ENCODE results near the gene AGAP1.

Gene AGAP1

DNA sequence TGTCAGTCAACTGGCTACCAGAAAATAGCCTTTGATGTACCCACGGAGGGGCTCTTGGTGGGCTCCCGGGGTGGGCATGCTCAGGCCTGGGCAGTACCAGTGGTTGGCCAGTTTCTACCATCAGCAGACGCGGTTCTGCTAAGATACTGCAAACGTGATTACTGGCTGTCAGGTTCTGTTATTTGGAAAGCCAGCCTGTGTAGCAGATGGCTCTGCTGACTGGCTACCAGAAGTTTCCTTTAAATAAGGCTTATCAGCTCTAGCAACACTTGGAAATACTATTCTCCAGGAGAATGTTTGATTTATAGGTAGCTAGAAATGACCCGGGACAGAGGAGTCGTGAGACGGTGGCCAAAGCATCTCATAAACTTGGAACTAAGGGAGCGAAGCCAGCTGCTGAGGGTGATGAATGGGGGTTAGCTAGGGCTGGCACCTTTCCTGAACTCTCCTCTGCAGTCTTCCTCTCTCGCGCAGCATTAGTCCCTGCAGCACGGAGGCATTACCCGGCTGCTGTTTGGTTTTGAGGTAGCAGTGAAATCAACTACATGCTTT, 171.9 kb downstream of the AGAP1 start:
- DNase-seq (ENCODE audit: low read depth) = peak; percentile 54

DNA sequence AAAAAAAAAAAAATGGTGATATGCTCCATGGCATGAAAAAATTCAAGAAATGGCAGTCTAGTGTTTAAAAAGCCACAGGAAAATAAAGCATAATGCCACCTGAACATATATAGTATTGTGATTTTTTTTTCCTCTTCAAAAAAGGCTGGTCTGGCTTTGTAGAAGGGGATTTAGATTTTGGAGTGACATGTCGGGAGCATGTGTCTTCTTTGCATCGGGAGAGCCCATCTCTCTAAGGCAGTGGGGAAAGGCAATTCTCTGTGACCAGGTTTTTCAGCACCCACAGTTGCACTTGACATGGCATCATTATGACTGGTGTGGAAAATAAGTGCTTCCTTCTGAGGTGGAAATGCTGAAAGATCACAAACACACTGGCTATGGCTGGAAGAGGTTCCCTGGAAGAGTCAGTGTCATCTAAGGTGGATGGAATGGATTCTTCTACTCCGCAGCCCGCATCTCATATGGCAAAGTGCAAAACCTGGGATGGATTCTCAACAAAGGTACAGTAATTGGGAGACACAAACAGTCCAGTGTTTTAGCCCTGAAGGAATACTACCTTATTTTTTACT, 172.5 kb downstream of the AGAP1 start:
- peak; percentile 80 for DNase-seq (ENCODE audit: low read depth)

DNA sequence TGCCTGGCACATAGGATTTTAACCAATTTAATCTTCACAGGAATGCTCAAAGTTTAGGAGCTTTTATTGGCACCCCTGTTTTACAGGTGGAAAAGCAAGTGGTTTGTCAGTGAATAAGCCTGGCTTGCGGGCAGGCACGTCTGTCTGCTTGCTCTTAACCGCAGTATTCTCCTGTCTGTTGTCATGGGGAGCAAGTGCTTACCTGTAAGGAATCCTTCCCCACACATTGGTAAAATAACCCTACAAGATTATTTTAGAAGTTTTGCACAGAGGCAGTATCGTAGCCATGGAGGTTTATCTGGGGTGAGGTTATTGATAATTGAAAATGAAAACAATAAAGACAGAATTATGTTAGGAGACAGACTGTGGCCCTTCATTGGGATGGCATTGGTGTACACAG, 174.9 kb downstream of the AGAP1 start:
- no peak for DNase-seq (ENCODE audit: low read depth)

DNA sequence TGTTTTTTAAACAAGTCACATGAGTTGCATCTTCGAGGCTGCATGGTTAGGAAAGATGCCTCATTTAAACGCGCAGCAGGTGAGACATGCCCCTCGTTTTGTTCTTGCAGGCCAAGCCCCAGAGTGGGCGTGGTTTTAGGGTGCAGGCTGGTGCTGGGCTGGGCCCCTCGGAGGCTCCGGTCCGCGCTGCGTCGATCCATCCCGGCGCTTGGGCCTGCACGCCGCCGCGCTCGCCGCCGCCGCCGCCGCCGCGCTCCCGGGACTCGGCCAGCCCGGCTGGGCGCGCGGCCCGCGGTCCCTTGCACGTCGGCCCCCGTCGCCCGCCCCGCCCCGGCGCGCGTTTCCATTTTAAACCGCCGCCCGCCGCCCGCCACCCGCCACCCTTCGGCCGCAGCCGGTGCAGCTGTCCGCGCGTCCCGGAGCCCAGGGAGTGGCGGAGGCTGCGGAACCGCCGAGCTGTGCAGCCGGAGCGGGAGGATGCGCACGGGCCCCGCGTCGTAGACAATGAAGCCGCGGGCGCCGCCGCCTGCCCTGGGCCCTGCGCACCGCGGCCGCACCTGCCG, 175.5 kb downstream of the AGAP1 start:
- DNase-seq (ENCODE audit: low read depth) = no peak

DNA sequence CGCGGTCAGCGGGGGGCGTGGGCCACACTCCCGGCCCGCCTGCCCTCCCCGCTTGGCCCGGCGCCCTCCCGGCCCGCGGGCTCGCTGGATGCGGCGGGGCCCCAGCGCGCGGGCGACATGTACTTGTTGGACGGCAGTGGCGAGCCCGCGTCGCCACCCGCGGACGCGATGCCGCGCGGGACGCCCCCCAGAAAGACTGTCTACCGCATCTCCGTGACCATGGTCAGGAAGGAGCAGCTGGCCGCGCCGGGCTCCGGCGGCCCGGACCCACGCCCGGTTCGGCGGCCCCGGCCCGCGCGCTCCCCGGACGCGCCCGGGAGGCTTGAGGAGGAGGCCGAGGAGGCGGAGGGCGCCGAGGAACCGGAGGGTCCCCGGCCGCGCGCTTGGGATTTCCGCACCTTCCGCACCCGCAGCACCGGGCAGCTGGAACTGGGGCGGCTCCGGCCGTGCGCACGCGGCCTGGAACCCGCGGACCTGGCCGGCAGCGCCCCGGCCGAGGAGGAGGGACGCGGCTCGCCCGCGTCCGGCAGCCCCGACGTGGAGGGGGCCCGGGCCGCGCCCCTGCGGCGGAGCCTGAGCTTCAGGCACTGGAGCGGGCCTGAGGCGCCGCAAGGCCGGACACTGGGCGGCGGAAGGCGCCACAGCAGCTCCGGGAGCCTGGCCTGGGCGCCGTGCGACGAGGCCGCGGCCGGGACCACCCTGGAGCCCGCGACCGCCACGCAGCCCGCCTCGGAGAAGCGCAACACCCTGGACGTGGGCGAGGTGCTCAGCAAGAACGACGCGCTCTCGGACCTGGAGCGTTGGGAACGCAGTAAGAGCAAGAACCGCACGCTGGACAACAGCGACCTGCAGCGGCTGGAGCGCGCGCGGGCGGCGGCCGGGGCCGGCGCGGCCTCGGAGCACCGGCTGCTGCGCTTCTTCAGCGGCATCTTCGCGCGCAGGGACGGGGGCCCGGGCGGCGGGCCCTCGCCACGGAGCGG, 176.4 kb downstream of the AGAP1 start:
- DNase-seq (ENCODE audit: low read depth) = peak; percentile 48

DNA sequence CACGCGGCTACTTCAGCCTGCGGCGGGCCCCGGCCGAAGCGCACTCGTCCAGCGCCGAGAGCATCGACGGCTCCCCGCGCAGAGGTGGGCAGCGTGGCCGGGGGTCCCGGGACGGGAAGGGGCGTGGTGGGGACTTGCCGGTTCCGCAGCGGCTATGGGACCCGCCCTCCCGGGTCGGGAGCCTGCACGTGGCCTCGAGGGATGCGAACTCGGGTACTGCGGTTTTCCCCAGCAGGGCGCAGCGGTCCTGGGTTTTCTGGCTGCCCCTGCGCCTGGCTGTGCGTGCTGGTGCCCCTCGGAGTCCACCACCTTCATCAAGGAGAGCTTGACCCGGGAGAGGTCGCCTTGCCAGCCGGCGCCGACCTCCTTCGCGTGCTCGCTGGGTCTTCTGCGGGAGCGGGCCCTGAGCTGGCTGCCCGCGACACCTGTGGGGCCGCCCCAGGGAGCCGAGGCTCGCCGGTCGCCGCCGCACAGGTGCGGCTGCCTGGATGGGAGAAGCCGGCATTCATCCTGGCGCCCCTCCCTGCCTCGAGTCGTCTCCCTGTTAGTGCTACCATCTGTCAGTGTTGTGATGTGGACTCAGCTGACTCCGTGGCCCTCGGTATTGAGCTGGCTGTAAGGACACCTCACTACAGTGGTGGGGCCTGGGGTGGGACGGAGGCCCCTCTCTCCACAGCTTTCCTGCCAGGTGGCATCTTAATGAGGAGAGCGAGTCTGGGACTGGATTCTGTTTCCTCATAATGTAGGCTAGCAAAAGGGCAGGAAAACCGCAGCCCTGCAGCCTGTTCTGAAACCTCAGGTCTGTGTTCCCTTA, 177.3 kb downstream of the AGAP1 start:
- DNase-seq (ENCODE audit: low read depth) = no peak

DNA sequence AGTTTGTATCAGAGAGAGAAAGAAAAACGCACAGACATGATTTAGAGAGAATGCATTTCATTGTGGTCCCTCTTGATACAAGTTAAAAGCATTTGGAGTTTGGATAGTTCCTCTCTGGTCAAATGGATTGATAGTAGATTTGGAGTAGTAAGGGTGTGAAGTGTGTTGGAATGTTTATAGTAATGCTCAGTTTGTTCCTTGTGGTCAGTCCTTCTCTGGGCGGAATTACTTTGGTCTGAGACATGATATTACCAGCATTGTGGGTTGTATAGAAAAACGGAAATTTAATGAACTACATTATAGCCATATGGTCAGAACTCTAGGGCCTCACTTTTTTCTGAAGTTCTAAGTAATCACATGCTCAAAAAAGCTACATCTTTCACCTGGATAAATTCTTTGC, 178.9 kb downstream of the AGAP1 start:
- no peak for DNase-seq (ENCODE audit: low read depth)

DNA sequence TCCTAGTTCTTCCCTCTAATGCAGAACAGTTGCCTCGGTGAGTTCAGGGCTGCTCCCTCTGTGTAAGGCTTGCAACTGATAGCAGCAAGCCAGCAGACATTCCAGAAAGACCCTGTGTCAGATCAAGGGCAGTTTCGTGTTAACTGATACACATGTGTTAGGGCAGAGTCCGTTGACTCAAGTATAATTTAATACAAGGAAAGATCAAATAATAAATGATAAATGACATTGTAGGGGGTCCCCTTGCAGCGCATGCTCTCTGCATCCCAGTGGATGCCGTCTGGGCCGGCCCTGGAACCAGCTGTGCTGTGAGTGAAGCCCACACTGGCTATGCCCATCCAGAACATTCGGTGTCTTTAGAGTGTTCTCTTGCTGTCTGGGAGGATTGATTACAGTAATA, 180.3 kb downstream of the AGAP1 start:
- no peak for DNase-seq (ENCODE audit: low read depth)

DNA sequence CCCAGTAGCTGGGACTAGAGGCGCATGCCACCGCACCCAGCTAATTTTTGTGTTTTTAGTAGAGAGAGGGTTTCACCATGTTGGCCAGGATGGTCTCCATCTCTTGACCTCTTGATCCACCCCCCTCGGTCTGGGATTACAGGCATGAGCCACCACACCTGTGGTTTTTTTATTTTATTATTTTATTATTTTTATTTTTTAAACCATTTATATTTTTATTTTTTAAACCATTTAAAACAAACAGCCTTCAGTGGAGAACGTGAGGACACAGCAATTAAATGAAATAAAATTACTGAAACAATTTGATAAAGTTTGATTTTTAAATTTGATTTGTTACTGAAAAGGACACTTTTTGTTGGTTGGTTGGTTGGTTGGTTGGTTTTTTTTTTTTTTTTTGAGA, 181.0 kb downstream of the AGAP1 start:
- no peak for DNase-seq (ENCODE audit: low read depth)

DNA sequence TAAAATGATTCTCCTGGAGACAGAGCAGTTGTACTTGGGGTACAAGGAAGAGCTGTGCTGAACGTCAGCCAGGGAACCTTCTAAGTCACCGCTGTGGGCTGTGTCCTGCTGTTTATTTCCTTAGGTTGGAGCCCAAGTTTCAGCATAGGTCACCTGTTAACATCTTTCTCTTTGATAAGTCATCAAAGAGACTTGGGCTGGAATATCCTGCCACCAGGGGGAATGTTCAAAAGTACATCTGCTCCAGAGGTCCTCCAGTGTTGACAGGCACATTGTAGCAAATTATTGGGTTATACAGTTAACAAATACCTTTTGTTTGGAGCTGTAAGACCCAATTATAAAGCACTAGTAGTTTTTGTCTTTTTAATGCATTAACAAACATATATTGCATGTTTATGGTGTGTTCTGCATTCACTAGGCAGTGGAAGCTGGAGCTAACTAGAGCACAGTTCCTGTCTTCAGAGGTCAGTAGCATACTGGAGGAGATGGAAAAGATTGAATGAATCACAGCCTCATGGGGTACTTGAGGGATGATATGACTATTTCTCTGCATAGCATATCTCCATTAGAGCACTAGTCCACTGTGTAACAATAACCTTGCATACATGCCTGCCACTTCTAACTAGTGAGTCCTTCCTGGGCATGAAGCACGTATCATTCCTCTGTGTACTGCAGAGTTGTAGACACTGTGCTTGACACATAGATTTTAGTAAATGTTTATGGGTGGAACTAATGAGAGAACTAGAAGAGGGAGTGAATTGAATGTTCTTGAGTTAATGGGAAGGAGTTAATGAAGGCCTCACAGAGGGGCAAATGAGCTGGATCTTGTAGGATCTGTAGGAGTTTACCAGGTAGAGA, 182.1 kb downstream of the AGAP1 start:
- DNase-seq (ENCODE audit: low read depth) = no peak

DNA sequence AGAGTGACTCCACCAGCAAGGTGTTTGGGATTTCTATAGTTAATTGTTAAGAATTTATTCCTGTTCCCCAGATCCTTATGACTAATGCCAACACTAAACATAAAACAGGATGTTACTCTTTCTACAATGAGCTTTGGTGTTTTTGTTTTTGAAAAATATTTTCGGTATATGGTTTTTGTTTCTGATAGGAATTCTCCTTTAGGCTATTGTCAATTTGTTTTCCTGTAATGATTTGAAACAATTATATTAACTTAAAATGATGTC, 182.6 kb downstream of the AGAP1 start:
- DNase-seq (ENCODE audit: low read depth) = no peak

DNA sequence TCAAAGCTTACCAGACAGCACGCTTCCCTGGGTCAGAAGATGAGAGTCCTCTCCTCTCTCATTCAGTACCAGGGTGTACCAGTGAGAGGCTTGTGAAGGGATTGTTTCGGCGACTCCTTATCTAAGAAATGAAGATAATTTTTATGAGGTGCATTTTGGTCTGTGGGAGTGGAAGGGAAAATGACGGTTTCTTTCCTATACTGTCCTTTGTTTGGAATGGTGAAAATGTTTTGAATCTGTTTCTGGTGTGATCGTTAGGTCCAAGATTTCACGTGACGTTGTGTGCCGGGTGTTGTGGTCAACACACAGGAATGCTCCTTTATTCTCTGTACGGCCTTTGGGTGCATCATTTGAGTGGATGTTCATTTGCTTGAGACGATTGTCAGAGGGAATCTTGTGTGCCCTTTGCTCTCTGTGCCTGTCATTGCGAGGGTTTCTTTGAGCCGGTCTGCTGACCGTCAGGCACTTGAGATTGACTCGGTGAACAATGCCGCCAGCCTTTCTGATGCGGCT, 183.5 kb downstream of the AGAP1 start:
- no peak for DNase-seq (ENCODE audit: low read depth)

DNA sequence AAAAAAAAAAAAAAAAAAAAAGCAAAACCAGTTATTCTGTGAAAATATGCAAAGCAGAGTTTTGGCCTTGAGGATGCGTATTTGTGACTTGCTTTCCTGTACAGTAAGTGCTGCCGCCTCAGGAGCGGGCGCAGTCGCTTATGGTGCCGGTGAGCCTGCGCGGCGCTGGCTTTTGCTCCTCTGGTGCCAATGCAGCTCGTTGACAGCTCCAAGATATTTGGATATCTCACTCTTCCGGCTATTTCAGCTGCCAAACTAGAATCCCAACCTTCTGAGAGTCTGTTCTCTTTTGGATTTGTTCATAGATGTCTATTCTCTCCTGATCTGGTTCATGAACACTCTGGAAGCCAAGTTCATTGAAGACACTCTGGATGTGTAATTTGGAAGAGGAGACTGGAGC, 184.1 kb downstream of the AGAP1 start:
- no peak for DNase-seq (ENCODE audit: low read depth)

DNA sequence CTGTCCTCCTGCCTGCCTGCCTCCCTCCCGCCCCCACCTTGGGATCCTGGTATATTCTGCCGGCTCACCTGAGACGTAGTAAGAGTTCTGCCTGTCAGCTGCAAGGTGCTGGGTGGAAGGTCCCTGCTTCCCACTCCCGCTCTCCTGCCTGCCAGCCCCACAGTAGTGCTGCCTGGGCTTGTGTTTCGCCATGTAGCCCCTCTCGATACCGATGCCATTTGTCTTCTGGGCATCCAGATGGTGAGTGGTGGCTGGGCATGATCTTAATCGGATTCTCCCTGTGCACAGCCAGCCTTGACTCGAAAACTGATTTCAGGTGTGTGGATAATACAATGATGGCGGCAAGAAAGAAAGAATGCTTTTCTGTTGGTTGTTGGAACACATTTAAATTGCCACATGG, 184.9 kb downstream of the AGAP1 start:
- DNase-seq (ENCODE audit: low read depth) = no peak

DNA sequence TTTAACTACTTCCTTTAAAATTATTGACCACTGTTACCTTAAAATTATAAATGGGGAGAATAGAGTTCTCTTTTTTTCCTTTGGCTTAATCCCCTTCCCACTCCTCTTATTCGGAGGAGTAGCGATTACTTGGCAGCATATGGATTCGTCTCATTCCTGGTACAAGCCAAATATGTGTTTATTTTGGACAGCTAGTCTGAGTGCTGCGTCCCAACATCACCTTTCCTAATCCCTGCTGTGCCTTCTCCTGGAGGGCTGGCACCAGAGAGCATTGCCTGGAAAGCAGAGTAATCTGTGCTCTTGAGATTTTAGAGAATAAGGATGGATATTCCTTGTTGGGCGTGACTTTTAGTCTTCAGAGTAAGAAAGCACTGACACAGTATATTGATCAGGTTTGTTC, 185.6 kb downstream of the AGAP1 start:
- no peak for DNase-seq (ENCODE audit: low read depth)

DNA sequence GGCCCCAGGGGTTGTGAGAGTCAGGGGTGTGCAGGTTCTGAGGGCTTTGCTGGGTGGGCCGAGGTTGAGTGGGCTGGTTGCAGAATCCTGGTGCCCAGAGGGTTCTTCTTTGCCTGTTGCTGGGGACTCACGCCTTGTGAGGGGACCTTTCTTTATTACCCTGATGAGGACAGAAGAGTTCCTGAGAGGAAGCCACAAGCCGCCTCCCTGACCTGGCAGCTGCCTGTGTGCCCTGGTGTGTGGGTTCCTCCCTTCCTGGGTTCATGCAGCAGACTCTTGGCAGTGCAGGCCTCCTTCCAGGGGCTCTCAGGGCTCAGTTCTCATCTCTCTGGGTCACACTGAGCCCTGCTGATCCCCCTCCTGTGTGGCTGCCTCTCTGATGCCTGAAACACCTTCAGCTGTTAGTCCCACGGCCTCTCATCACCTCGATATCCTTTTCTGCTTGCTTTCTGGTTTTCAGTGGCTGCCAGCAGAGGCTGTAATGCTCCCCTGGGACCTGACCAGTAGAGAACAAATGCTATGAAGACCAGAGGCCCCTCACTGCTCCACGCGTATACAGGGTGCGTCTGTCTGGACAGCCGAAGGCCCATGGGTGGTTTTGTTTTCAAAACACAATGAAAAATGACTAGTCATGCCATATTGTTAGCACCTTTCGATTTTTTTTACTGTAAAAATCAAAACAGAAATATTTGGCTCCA, 191.3 kb downstream of the AGAP1 start:
- DNase-seq (ENCODE audit: low read depth) = no peak

DNA sequence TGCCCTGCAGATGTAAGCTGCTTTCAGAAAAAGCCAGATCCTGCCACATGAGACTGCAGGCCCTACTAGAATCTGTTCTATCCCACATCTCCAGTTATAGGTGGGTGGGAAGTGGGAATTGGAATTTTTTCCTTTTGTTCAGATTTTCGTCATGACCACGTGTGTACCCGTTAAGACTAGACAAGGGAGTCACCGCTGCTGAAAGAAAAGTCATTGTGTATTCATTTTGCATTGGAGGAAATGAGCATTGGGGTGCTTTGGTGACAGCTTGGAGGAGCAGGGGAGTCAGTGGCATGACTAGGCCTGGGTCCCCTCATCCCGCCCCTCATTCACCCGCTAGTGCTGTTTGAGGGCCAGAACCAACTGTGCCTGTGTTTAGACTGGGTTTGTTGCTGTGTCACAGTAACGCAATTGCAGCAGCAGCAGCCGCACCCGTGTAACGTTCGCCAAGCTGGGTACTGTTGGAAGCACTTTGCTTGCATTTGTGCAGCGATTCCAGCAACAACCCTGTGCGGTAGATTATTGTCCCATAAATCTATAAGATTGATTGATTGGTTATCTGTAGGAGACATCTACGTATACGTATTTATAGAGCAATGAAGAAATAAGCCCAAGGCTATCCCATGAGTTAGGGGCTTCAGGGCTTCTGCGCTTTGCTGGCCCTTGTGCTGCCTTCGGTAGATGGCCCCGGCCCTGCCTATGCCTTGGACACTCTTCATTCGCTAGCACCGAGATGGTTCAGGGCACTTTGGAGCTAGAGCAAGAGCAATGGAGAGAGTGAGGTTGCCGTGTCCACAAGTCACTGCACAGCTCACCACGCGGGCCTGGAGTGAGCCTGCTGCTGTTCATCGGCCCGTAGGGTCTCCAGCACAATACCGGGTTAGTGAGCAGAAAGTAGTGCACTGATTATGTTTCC, 194.9 kb downstream of the AGAP1 start:
- DNase-seq (ENCODE audit: low read depth) = no peak

DNA sequence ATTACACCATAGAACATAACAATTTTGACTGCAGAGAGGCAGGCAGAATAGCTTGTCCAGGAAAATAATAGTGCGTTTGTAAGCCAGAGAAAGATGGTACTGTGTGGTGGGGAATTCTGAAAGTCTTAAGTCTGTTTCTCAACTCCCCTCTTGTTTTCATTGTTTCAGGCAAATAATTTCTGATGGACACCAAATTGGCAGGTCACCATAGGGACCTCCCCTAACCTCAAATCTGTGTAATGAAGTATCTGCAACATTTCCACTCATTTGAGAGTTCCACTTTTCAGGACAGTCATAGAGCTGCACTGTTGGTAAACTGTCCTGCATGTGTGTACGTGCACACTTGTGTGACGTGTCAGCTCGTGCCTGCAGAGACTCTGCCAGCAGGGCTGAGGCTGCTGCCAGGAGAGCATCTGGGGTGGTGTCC, 195.6 kb downstream of the AGAP1 start:
- DNase-seq (ENCODE audit: low read depth) = no peak

DNA sequence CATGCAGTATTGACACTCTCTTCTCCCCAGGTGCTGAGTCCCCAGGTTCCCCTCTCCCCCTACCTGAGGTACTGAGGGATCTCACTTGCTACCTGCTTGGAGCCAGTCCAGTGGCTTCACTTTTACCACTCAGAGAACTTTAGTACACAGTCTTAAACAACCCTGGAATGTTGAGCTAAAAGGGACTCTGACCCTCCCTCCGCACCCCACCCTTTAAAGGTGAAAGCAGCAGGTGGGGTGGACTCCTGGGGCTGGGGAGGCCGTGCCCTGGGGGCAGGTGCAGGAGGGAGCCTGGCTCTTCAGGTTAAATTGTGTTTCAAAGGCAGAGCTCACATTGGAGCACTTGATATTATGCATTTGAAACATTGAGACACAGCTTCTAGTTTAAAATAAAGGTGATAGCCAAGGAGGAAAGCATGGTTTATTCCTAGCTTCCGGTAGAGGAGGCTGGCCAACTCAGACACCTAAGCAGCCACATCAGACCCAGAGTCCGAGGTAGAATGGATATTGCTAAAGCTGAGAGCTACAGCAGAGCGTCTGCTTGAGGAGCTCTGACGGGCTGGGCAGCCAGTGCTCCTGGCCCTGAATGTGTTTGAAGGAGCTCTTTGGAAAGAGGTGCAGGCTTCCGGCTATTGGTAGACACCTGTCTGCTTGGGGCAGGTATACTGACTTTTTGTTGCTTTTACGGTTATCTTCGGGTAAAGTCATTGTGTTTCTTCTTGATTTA, 196.4 kb downstream of the AGAP1 start:
- DNase-seq (ENCODE audit: low read depth) = no peak

Measured in GM04504 (cell line).